ENCODE measurements around the gene NHEJ1.

DNA sequence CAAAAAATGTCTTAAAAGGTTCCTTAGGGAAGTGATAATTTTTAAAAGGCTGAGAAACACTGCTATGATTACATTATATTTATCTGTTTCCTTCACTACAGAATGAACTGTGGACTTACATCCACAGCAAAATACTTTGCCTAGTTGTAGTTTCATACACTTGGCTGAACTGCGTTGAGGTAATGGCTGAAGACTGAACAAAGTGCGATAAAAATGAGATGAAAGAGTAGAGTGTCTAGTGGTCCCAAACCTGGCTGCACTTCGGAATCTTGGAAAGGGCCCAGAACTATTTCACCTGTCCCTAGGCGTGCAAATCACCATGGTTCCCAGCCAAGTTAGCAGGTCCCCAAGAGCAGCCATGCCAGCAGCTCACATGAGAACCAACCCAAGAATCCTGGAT, 81.7 kb downstream of the NHEJ1 start:
- TF ChIP-seq, protein P1, sequence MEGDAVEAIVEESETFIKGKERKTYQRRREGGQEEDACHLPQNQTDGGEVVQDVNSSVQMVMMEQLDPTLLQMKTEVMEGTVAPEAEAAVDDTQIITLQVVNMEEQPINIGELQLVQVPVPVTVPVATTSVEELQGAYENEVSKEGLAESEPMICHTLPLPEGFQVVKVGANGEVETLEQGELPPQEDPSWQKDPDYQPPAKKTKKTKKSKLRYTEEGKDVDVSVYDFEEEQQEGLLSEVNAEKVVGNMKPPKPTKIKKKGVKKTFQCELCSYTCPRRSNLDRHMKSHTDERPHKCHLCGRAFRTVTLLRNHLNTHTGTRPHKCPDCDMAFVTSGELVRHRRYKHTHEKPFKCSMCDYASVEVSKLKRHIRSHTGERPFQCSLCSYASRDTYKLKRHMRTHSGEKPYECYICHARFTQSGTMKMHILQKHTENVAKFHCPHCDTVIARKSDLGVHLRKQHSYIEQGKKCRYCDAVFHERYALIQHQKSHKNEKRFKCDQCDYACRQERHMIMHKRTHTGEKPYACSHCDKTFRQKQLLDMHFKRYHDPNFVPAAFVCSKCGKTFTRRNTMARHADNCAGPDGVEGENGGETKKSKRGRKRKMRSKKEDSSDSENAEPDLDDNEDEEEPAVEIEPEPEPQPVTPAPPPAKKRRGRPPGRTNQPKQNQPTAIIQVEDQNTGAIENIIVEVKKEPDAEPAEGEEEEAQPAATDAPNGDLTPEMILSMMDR (IDR thresholded peaks at IDR 0.05; ENCODE audit: low read depth, low read length, missing input control), result no peak
- TF ChIP-seq YY1 (IDR thresholded peaks at IDR 0.05), result no peak
- no peak for TF ChIP-seq GABPA (IDR thresholded peaks at IDR 0.05 in 1 of 2, conservative IDR thresholded peaks at IDR 0.05 in 1 of 2)
- no peak for TF ChIP-seq JUND (IDR thresholded peaks at IDR 0.05)
- no peak for TF ChIP-seq EGR1 (IDR thresholded peaks at IDR 0.05; ENCODE audit: low read depth in 2 of 2)
- no peak for TF ChIP-seq RAD21 (IDR thresholded peaks at IDR 0.05)
- TF ChIP-seq TAF1 (conservative IDR thresholded peaks at IDR 0.05), result no peak
- no peak for TF ChIP-seq FOXA1 (IDR thresholded peaks at IDR 0.05)
- TF ChIP-seq, protein P2, sequence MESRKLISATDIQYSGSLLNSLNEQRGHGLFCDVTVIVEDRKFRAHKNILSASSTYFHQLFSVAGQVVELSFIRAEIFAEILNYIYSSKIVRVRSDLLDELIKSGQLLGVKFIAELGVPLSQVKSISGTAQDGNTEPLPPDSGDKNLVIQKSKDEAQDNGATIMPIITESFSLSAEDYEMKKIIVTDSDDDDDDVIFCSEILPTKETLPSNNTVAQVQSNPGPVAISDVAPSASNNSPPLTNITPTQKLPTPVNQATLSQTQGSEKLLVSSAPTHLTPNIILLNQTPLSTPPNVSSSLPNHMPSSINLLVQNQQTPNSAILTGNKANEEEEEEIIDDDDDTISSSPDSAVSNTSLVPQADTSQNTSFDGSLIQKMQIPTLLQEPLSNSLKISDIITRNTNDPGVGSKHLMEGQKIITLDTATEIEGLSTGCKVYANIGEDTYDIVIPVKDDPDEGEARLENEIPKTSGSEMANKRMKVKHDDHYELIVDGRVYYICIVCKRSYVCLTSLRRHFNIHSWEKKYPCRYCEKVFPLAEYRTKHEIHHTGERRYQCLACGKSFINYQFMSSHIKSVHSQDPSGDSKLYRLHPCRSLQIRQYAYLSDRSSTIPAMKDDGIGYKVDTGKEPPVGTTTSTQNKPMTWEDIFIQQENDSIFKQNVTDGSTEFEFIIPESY (IDR thresholded peaks at IDR 0.05), result no peak
- TF ChIP-seq, protein P3, sequence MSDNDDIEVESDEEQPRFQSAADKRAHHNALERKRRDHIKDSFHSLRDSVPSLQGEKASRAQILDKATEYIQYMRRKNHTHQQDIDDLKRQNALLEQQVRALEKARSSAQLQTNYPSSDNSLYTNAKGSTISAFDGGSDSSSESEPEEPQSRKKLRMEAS (IDR thresholded peaks at IDR 0.05), result no peak
- TF ChIP-seq, protein P4, sequence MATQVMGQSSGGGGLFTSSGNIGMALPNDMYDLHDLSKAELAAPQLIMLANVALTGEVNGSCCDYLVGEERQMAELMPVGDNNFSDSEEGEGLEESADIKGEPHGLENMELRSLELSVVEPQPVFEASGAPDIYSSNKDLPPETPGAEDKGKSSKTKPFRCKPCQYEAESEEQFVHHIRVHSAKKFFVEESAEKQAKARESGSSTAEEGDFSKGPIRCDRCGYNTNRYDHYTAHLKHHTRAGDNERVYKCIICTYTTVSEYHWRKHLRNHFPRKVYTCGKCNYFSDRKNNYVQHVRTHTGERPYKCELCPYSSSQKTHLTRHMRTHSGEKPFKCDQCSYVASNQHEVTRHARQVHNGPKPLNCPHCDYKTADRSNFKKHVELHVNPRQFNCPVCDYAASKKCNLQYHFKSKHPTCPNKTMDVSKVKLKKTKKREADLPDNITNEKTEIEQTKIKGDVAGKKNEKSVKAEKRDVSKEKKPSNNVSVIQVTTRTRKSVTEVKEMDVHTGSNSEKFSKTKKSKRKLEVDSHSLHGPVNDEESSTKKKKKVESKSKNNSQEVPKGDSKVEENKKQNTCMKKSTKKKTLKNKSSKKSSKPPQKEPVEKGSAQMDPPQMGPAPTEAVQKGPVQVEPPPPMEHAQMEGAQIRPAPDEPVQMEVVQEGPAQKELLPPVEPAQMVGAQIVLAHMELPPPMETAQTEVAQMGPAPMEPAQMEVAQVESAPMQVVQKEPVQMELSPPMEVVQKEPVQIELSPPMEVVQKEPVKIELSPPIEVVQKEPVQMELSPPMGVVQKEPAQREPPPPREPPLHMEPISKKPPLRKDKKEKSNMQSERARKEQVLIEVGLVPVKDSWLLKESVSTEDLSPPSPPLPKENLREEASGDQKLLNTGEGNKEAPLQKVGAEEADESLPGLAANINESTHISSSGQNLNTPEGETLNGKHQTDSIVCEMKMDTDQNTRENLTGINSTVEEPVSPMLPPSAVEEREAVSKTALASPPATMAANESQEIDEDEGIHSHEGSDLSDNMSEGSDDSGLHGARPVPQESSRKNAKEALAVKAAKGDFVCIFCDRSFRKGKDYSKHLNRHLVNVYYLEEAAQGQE (IDR thresholded peaks at IDR 0.05), result no peak
- TF ChIP-seq RXRA (IDR thresholded peaks at IDR 0.05), result no peak
- TF ChIP-seq SP1 (IDR thresholded peaks at IDR 0.05), result no peak
